DOHH2 (cell line): ENCODE data around the gene PAOX.

Source experiments
- EZH2phosphoT487 ChIP-seq: fragments of 200-600 bp; sonication (generic); IDR thresholded peaks from 2 replicates; pipeline ENCODE4 v1.6.1; 2017; ENCODE audit warnings: borderline replicate concordance, mild to moderate bottlenecking, antibody characterized with exemption, low read length, moderate library complexity, mixed read lengths
- TF ChIP-seq, protein P1 (sequence below): fragments of 200-600 bp; sonication (generic); IDR thresholded peaks from one replicate; pipeline ENCODE4 v1.5.1; 2014; ENCODE audit warnings: antibody characterized with exemption, mild to moderate bottlenecking, low read depth, low read length; ENCODE audit not compliant: poor library complexity, severe bottlenecking

DNA sequence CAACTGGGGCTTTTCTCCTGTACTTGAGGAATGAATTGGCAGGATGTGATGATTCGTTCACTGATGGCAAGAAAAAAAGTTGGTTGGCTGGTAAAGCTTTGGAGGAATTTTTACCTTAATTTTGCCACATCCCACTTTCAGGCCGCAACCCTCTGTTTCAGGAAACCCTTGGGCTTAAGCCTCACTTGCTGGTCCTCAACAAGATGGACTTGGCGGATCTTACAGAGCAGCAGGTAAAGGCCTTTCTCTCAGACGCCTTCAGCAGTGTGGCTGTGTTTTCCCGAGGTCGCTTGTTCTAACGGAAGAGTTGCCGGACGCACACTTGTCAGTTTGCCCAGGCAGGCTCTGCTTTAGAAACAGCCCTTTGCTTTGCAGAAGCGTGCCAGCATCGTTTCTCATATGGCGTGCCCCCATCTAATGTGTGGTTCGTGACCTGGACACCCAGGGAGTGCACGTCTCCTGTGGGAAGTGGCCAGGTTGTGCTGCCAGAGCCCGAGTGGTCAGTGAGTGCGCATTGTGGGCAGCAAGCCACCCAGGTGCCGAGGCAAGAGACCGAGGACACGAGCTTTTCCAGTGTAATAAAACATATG is 17.1 kb downstream of the PAOX start:
- TF ChIP-seq, protein P1, sequence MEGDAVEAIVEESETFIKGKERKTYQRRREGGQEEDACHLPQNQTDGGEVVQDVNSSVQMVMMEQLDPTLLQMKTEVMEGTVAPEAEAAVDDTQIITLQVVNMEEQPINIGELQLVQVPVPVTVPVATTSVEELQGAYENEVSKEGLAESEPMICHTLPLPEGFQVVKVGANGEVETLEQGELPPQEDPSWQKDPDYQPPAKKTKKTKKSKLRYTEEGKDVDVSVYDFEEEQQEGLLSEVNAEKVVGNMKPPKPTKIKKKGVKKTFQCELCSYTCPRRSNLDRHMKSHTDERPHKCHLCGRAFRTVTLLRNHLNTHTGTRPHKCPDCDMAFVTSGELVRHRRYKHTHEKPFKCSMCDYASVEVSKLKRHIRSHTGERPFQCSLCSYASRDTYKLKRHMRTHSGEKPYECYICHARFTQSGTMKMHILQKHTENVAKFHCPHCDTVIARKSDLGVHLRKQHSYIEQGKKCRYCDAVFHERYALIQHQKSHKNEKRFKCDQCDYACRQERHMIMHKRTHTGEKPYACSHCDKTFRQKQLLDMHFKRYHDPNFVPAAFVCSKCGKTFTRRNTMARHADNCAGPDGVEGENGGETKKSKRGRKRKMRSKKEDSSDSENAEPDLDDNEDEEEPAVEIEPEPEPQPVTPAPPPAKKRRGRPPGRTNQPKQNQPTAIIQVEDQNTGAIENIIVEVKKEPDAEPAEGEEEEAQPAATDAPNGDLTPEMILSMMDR: no peak
- TF ChIP-seq EZH2phosphoT487: no peak
